ENCODE measurements around the gene CLCN6. TPM values are rescaled to one million over a fixed set of nuclear protein-coding genes. Genes with fewer than 3 reads are reported as not detected.
A peak's percentile ranks its signal among the peaks of the same experiment; 100 is the strongest.
"Not testable (repeated sequence)": the region's sequence is repeated elsewhere in the genome, so short reads cannot be mapped to it uniquely, and the experiment has no call there.

Gene CLCN6
- total RNA-seq, 1 donor from 2014 or later = 11.2 TPM

DNA sequence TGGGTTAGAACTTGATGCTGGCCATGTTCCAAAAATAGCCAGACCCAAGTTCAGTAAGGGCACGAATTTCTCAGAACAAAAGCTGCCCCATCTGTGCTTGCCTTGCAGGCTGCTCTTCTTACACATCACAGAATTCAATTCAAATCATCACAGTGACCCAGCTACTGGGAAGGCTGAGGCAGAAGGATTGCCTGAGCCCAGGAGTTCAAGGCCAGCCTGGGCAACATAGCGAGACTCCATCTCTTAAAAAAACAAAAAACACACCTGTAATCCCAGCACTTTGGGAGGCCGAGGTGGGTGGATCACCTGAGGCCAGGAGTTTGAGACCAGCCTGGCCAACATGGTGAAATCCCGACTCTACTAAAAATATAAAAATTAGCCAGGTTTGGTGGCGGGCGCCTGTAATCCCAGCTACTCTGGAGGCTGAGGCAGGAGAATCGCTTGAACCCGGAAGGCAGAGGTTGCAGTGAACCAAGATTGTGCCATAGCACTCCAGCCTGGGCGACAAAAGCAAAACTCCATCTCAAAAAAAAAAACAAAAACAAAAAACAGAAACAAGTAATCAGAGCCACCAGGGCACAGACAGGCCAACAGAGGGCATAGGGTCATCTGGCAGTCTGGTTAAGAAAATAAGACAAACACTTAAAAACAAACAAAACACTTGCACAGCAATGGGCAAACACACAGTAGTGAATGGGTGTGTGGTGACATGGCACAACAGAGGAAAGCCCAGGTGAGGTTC is 1.9 kb upstream of the CLCN6 start:
- H3K9me3 Mint-ChIP-seq; DNase-seq (ENCODE audit: low spot score); H3K27me3 Mint-ChIP-seq (ENCODE audit: insufficient read depth): not testable (repeated sequence)
- peaks cover 26% of the 10 kb centered on the region for H3K36me3 Mint-ChIP-seq (ENCODE audit: low read depth)
- H3K4me1 Mint-ChIP-seq (ENCODE audit: low read depth) = peaks cover 62% of the 10 kb centered on the region
- intact Hi-C loops (cut with micrococcal nuclease) = loop anchor here (2.0 to 10.0 kb wide), 2 partner anchors 361 to 531 kb away; partner anchors contain the start of genes TNFRSF1B and UBIAD1
- peak overlapping the region; percentile 72 for H3K27ac Mint-ChIP-seq
- peak overlapping the region; percentile 99 for H3K4me3 Mint-ChIP-seq

DNA sequence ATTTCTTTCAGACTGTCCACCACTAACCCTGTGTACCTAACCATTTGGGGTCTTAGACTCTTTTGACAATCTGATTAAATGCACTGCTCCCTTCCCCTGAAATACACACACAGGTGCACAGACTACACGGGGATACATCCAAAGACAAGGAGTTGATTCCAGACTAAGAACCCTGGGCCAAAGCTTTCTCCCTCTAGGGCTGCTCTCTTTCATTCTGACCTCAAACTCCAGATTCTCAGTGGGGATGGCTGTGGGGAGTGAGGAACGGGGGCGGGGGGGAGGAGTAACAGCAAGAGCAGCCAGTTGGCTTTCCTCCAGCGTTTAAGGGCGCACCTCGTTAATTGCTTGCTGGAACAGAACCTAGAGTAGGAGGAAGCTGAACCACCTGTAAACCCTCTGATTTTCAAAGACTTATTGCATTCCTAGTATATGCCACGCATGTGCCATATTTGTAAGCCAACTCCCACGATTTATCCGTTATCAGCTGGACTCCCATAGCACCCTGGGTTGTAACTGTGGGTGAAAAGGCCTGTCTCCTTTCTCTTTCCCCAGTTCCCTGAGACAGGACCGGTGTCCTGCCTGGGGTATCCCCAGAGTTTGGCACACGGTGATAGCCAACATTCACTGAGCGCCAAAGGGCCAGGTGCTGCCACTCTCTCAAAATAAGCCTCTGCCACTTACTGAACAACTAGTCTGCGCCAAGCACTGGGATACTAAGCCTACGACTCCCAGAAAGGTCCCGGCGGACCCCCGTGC is 1.1 kb upstream of the CLCN6 start:
- H3K36me3 Mint-ChIP-seq (ENCODE audit: low read depth) = peaks cover 28% of the 10 kb centered on the region
- intact Hi-C loops (cut with micrococcal nuclease) = loop anchor here (1.0 to 10.0 kb wide), 8 partner anchors 20 to 812 kb away; partner anchors contain the start of genes DHRS3, FBXO2, FBXO44 and KIAA2013
- peak overlapping the region; percentile 72 for H3K27ac Mint-ChIP-seq
- peaks cover 66% of the 10 kb centered on the region for H3K4me1 Mint-ChIP-seq (ENCODE audit: low read depth)
- H3K9me3 Mint-ChIP-seq = no peaks in the 10 kb centered on the region
- peak overlapping the region; percentile 99 for H3K4me3 Mint-ChIP-seq
- peaks cover 2% of the 10 kb centered on the region for H3K27me3 Mint-ChIP-seq (ENCODE audit: insufficient read depth)
- no peak for DNase-seq (ENCODE audit: low spot score)

DNA sequence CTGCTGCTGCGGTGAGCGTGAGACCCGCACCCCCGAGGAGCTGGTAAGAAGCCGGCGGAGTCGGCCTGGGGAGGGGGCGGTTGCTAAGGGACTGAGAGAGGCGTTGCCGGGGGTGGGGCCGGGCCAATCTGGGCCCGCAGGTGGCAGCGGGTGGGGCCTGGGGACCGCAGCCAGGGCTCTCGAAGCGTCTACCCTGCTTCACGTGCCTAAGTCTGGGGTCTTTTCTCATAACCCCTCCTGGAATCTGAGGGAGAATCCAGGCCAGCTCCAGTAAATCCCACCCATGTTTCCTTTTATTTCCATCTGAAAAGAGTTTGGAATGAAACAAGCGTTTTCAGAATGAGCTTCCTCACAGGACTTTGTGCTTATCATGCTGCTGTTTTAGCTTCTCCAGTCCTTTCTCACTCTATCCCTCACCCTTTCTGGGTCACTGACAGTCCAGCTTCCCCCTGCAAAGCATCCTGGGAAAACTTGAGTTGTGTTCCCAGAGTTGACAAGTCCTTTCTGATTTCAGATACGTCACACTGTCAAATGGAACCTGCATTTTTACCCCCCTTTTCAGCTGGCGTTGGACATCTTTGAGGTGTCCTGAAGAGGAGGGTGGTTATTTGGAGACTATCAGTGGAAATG is 431 bp downstream of the CLCN6 start:
- H3K4me1 Mint-ChIP-seq (ENCODE audit: low read depth) = peaks cover 66% of the 10 kb centered on the region
- peak overlapping the region; percentile 98 for H3K27ac Mint-ChIP-seq
- H3K4me3 Mint-ChIP-seq = peak overlapping the region; percentile 99
- peak; percentile 5 for DNase-seq (ENCODE audit: low spot score)
- intact Hi-C loops (cut with micrococcal nuclease) = loop anchor here (1.0 to 10.0 kb wide), 10 partner anchors 44 to 811 kb away; partner anchors contain the start of genes AGTRAP, C1orf167, DHRS3 and FBXO2
- peaks cover 2% of the 10 kb centered on the region for H3K27me3 Mint-ChIP-seq (ENCODE audit: insufficient read depth)
- H3K36me3 Mint-ChIP-seq (ENCODE audit: low read depth) = peaks cover 18% of the 10 kb centered on the region
- H3K9me3 Mint-ChIP-seq = no peaks in the 10 kb centered on the region

DNA sequence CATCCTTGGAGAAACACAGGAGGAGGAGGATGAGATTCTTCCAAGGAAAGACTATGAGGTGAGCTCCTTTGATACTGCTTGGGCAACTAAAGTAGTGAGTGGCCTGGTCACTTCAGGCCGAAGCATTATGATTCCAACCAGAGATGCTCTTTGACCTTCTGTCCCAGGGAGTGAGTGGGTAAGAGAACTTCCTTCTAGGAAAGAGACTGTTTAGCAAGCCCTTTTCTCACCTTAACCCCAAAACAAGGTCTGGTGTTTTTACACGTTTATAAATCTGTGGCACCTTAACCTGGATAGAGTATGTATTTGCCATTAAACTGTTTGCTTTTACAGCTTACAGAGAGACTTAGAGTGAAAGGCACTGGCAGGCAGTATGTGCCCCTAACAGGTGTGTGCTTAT is 1.1 kb downstream of the CLCN6 start:
- intact Hi-C loops (cut with micrococcal nuclease) = loop anchor here (2.0 to 10.0 kb wide), 6 partner anchors 155 to 810 kb away; partner anchors contain the start of genes DHRS3, FBXO2, FBXO44 and MTOR
- peaks cover 22% of the 10 kb centered on the region for H3K36me3 Mint-ChIP-seq (ENCODE audit: low read depth)
- H3K9me3 Mint-ChIP-seq = no peaks in the 10 kb centered on the region
- peak overlapping the region; percentile 99 for H3K4me3 Mint-ChIP-seq
- H3K27me3 Mint-ChIP-seq (ENCODE audit: insufficient read depth) = peaks cover 2% of the 10 kb centered on the region
- no peak overlapping the region for H3K27ac Mint-ChIP-seq
- H3K4me1 Mint-ChIP-seq (ENCODE audit: low read depth) = peaks cover 62% of the 10 kb centered on the region
- DNase-seq (ENCODE audit: low spot score) = no peak

DNA sequence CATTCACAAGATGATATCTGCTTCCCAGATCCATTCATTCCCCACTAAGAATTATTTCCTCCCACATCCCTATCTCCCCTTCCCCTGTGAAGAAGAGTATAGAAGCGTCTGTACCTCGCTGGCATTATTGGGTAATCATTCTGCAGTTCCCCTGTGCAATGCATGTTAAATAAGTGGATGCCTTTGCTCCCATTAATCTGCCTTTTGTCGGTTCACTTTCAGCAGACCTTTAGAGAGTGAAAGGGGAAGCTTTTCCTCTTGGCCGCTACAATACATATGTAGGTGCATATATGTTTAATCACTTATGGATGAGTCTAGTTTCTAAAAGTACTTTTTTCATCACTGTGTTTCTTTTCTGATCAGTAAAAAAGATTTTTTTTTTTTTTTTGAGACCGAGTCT is 7.0 kb downstream of the CLCN6 start:
- no peaks in the 10 kb centered on the region for H3K9me3 Mint-ChIP-seq
- no peak for DNase-seq (ENCODE audit: low spot score)
- no peaks in the 10 kb centered on the region for H3K27me3 Mint-ChIP-seq (ENCODE audit: insufficient read depth)
- peaks cover 12% of the 10 kb centered on the region for H3K4me1 Mint-ChIP-seq (ENCODE audit: low read depth)
- H3K4me3 Mint-ChIP-seq = no peak overlapping the region
- H3K36me3 Mint-ChIP-seq (ENCODE audit: low read depth) = peaks cover 28% of the 10 kb centered on the region
- H3K27ac Mint-ChIP-seq = no peak overlapping the region
- intact Hi-C loops (cut with micrococcal nuclease) = no loop called here

DNA sequence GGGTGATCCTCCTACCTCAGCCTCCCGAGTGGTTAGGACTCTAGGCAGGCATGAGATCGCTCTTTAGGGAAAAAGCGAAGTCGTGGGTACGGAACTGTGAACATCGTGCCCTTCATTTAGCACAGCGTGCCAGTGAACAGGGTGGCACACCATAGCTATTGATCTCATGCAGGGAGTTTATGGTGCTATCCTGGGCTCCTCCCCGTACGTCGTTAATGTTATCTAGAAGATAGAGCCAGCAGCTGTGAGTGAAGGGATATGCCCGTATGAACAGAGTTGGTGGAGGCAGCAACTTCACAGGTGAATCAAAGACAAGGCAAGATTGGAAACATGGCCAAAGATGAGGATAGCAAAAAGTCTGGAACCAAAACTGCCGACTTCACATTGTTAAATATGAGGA is 11.2 kb downstream of the CLCN6 start:
- Mint-ChIP-seq H3K9me3 (no peaks in the 10 kb centered on the region), H3K27ac (no peak overlapping the region), H3K4me3 (no peak overlapping the region), H3K36me3 (ENCODE audit: low read depth) (peaks cover 26% of the 10 kb centered on the region), H3K4me1 (ENCODE audit: low read depth) (no peaks in the 10 kb centered on the region), H3K27me3 (ENCODE audit: insufficient read depth) (no peaks in the 10 kb centered on the region)
- intact Hi-C loops (cut with micrococcal nuclease) = no loop called here
- no peak for DNase-seq (ENCODE audit: low spot score)

DNA sequence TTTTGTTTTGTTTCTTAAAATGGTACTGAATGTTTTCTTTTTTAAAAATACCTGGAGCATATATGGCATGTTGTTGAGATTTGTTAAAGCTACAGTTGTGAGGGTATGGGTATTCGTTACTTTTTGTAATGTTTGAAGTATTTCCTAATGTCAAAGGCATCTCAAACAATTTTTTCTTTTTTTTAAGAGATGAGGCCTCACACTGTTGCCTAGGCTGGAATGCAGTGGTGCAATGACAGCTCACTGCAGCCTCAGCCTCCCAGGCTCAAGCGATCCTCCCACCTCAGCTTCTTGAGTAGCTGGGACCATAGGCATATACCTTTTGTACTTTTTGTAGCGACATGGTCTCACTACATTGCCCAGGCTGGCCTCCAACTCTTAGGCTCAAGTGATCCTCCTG is 16.1 kb downstream of the CLCN6 start:
- Mint-ChIP-seq H3K27ac (no peak overlapping the region), H3K4me3 (no peak overlapping the region), H3K9me3 (no peaks in the 10 kb centered on the region), H3K27me3 (ENCODE audit: insufficient read depth) (no peaks in the 10 kb centered on the region), H3K4me1 (ENCODE audit: low read depth) (no peaks in the 10 kb centered on the region), H3K36me3 (ENCODE audit: low read depth) (peaks cover 26% of the 10 kb centered on the region)
- no peak for DNase-seq (ENCODE audit: low spot score)
- intact Hi-C loops (cut with micrococcal nuclease) = no loop called here

DNA sequence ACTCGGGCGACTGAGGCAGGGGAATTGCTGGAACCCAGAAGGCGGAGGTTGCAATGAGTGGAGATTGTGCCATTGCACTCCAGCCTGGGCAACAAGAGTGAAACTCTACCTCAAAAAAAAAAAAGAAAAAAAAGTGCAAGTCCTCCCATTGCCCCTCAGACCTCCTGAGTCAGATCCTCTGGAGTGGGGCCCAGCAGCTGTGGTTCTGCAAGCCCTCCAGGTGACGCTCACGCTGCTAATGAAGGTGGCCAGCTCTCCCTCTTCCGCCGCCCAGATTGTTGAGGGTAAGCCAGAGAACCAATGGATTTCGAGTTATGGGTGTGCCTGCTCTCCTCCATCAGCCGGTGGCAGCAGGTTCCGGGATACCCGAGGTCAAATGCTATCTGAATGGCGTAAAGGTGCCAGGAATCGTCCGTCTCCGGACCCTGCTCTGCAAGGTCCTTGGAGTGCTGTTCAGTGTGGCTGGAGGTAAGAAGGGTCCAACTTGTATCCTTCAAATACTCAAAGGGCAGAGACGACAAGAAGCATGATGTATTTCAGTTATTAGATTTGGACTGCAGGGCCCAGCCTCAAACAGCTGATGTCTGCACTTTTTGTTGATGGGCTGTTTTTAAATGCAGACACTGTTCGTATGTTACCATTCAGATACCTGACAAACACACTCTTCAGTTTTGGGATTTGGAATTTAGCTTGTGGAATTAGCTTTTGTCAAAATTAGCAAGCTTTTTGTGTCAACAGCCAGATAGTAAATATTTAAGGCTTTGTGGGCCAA is 17.6 kb downstream of the CLCN6 start:
- intact Hi-C loops (cut with micrococcal nuclease) = no loop called here
- Mint-ChIP-seq H3K36me3 (ENCODE audit: low read depth) (peaks cover 26% of the 10 kb centered on the region), H3K9me3 (no peaks in the 10 kb centered on the region), H3K4me1 (ENCODE audit: low read depth) (no peaks in the 10 kb centered on the region), H3K27me3 (ENCODE audit: insufficient read depth) (no peaks in the 10 kb centered on the region), H3K27ac (no peak overlapping the region), H3K4me3 (no peak overlapping the region)
- no peak for DNase-seq (ENCODE audit: low spot score)

DNA sequence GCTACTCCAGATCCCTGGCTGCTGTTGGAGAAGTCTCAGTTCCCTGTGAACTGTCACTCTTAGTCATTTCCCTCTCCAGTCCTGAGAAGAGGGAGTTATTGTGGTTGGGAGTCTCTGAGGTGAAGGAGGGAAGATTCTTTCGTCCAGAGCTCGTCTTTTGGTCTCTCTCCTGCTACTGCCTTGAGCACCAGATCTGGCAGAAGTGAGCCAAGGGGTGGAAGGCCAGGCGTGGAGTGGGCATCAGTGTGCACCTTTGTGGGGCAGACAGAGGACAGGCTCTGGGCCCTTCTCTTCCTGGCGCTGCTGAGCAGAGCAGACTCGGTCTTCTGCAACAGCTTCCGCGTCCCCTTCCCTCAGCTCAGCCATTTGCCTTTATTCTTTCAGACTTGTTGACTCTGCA is 19.1 kb downstream of the CLCN6 start:
- Mint-ChIP-seq H3K27ac (no peak overlapping the region), H3K27me3 (ENCODE audit: insufficient read depth) (no peaks in the 10 kb centered on the region), H3K36me3 (ENCODE audit: low read depth) (peaks cover 19% of the 10 kb centered on the region), H3K4me3 (no peak overlapping the region), H3K4me1 (ENCODE audit: low read depth) (no peaks in the 10 kb centered on the region), H3K9me3 (no peaks in the 10 kb centered on the region)
- intact Hi-C loops (cut with micrococcal nuclease) = no loop called here
- no peak for DNase-seq (ENCODE audit: low spot score)

DNA sequence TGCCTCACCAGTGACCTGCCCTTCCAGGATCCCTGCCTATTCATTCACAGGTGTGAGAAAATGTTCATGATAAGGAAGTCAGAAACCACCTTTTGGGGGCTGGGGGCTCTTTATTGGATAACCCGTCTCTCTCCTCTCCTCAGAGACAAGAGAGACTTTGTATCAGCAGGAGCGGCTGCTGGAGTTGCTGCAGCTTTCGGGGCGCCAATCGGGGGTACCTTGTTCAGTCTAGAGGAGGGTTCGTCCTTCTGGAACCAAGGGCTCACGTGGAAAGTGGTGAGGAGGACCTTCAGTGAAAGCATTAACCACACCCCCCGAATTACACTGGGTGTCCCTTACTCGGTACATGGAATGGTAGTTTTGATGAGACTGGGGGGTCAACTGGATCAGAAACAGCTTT is 21.0 kb downstream of the CLCN6 start:
- H3K9me3 Mint-ChIP-seq = no peaks in the 10 kb centered on the region
- DNase-seq (ENCODE audit: low spot score) = no peak
- no peak overlapping the region for H3K4me3 Mint-ChIP-seq
- no peaks in the 10 kb centered on the region for H3K27me3 Mint-ChIP-seq (ENCODE audit: insufficient read depth)
- no peak overlapping the region for H3K27ac Mint-ChIP-seq
- H3K4me1 Mint-ChIP-seq (ENCODE audit: low read depth) = no peaks in the 10 kb centered on the region
- intact Hi-C loops (cut with micrococcal nuclease) = no loop called here
- H3K36me3 Mint-ChIP-seq (ENCODE audit: low read depth) = peaks cover 14% of the 10 kb centered on the region

DNA sequence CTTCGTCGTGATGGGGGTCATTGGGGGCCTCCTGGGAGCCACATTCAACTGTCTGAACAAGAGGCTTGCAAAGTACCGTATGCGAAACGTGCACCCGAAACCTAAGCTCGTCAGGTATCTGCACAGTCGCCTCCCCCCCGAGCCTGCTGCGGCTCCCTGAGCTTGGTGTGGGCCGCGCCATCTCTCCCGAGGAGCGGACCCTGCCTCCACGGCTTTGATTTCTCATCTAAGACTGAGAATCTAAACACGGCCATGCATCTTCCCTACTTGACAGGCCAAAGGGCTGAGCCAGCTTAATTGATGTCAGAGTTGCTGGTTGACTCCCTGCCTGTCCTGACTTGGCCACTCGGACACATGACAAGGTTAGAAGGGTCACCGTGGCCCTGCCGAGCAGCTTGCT is 22.5 kb downstream of the CLCN6 start:
- Mint-ChIP-seq H3K27me3 (ENCODE audit: insufficient read depth) (no peaks in the 10 kb centered on the region), H3K4me3 (no peak overlapping the region), H3K9me3 (no peaks in the 10 kb centered on the region), H3K27ac (no peak overlapping the region), H3K36me3 (ENCODE audit: low read depth) (peaks cover 11% of the 10 kb centered on the region), H3K4me1 (ENCODE audit: low read depth) (no peaks in the 10 kb centered on the region)
- intact Hi-C loops (cut with micrococcal nuclease) = no loop called here
- DNase-seq (ENCODE audit: low spot score) = no peak

DNA sequence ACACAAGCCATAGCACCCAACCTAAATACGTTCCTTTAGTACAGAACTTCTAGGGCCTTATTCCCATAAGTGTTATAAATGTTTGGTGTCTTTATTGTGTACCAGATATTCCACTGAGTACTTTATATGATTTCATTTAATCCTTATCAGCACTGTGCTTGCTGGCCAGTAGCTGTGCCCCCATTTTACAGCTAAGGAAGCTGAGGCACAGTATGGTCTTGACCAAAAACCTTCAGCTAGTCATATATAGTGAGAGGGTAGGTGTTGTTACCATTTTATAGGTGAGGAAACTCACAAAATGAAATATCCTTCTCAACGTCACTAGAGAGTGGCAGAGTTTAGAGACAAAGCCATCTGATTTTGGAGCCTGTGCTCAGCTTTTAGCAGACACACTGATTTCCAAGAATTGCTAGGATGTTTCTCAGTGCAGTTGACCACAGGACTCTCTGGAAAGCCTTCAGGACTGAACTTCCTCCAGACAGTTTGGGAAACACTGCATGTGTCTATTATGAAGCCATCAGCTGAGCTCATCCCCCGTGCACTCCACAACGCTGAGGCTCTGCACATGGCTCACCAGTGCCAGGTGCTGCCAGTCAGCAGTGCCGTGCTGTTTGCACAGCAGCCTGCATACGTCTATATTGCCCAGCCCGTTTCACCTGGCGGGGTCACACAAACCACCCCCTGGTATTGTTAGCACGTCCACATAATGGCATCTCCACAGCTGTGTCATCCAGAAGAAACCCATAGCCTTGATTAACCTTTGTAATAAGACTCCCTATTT is 26.1 kb downstream of the CLCN6 start:
- intact Hi-C loops (cut with micrococcal nuclease) = no loop called here
- H3K9me3 Mint-ChIP-seq = no peaks in the 10 kb centered on the region
- H3K4me3 Mint-ChIP-seq = no peak overlapping the region
- H3K27me3 Mint-ChIP-seq (ENCODE audit: insufficient read depth) = no peaks in the 10 kb centered on the region
- no peak for DNase-seq (ENCODE audit: low spot score)
- H3K36me3 Mint-ChIP-seq (ENCODE audit: low read depth) = peaks cover 13% of the 10 kb centered on the region
- H3K27ac Mint-ChIP-seq = no peak overlapping the region
- H3K4me1 Mint-ChIP-seq (ENCODE audit: low read depth) = no peaks in the 10 kb centered on the region

Data from activated T-helper 1 cell treated with anti-CD3 and anti-CD28 coated beads, Interleukin-12 subunit alpha, Interleukin-12 subunit beta, Interleukin-2, Interleukin-4 antibody, amounts not matched to agents 30 ng/mL and 10 ng/mL and 1 ng/mL, durations not matched to agents 14 hours and 24 hours and 36 hours (primary cell).